ENCODE measurements around the gene ACSM3. TPM values are rescaled to one million over a fixed set of nuclear protein-coding genes. Genes with fewer than 3 reads are reported as not detected.

ACSM3 gene
- total RNA-seq, 2 donors from 2014 or later = 1.6 to 1.8 TPM

DNA sequence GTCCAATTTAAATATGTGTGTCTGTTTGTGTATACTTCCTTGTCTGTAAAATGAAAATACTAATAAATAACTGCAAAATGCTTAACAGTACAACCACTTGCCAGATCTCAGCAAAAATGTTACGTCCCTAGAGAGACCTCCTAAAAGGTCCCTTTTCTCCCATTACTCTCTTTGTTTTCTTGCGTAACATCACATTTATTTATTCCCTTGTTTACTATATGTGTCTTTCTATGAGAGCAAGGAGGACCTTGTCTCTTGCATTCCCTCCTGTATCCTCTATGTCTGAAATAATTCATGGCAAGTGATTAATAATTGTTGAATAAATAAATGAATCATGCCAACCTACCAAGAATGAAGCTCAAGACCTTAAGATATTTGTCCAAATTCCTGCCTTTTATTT lies 1.9 kb downstream of the ACSM3 start:
- Mint-ChIP-seq H3K36me3 (ENCODE audit: low read depth) (no peaks in the 10 kb centered on the region), H3K4me1 (peaks cover 6% of the 10 kb centered on the region), H3K27ac (no peak overlapping the region), H3K9me3 (peaks cover 18% of the 10 kb centered on the region), H3K27me3 (ENCODE audit: insufficient read depth) (peaks cover 4% of the 10 kb centered on the region), H3K4me3 (no peak overlapping the region)
- Histone ChIP-seq H3K27me3 (ENCODE audit: control insufficient read depth, insufficient read depth, low read length, poor library complexity, severe bottlenecking) (peaks cover 7% of the 10 kb centered on the region), H3K4me3 (ENCODE audit: low read length) (no peak overlapping the region), H3K9me3 (ENCODE audit: control insufficient read depth, low read length) (peaks cover 6% of the 10 kb centered on the region), H3K27ac (ENCODE audit: low read depth, low read length) (no peak overlapping the region), H3K9ac (ENCODE audit: extremely low read depth, low read length, poor library complexity, severe bottlenecking) (no peak overlapping the region), H3K4me1 (ENCODE audit: control insufficient read depth, insufficient read depth, low read length) (no peaks in the 10 kb centered on the region), H3K36me3 (ENCODE audit: control insufficient read depth, insufficient read depth, low read length) (no peaks in the 10 kb centered on the region)
- DNase-seq = no peak
- WGBS, 2 experiments (ENCODE audit: insufficient coverage in 1 of 2, insufficient read length in 1 of 2) = 60 to 96% methylated on average over 1 to 2 of the region's 2 CpGs
- TF ChIP-seq CTCF (conservative IDR thresholded peaks at IDR 0.05) = no peak

DNA sequence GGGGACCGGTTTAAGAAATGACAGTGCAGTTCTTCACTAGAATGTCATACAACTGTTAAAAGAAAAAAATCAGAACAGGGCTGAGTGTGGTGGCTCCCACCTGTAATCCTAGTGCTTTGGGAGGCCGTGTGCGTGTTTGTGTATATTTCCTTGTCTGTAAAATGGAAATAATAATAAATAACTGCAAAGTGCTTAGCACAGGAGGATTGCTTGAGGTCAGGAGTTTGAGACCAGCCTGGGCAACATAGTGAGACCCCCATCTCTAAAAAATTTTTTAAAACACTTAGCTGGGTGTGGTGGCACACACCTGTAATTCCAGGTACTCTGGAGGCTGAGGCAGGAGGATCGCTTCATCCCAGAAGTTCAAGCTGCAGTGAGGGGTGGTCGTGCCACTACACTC lies 2.5 kb downstream of the ACSM3 start:
- H3K9ac ChIP-seq (ENCODE audit: extremely low read depth, low read length, poor library complexity, severe bottlenecking) = no peak overlapping the region
- 83 to 87% methylated on average over 3 to 5 of the region's 5 CpGs for WGBS, 2 experiments (ENCODE audit: insufficient coverage in 1 of 2, insufficient read length in 1 of 2)
- no peaks in the 10 kb centered on the region for H3K36me3 ChIP-seq (ENCODE audit: control insufficient read depth, insufficient read depth, low read length)
- H3K4me3 ChIP-seq (ENCODE audit: low read length) = no peak overlapping the region
- Mint-ChIP-seq H3K36me3 (ENCODE audit: low read depth) (no peaks in the 10 kb centered on the region), H3K27me3 (ENCODE audit: insufficient read depth) (peaks cover 4% of the 10 kb centered on the region), H3K27ac (no peak overlapping the region), H3K9me3 (peaks cover 18% of the 10 kb centered on the region), H3K4me1 (peaks cover 6% of the 10 kb centered on the region), H3K4me3 (no peak overlapping the region)
- H3K27me3 ChIP-seq (ENCODE audit: control insufficient read depth, insufficient read depth, low read length, poor library complexity, severe bottlenecking) = peaks cover 7% of the 10 kb centered on the region
- no peak for DNase-seq
- H3K9me3 ChIP-seq (ENCODE audit: control insufficient read depth, low read length) = peaks cover 6% of the 10 kb centered on the region
- H3K4me1 ChIP-seq (ENCODE audit: control insufficient read depth, insufficient read depth, low read length) = no peaks in the 10 kb centered on the region
- no peak overlapping the region for H3K27ac ChIP-seq (ENCODE audit: low read depth, low read length)
- TF ChIP-seq CTCF (conservative IDR thresholded peaks at IDR 0.05) = no peak

GRCh38 chr16:20767577-20767976 lies 3.8 kb downstream of the ACSM3 start:
- Histone ChIP-seq H3K27me3 (ENCODE audit: control insufficient read depth, insufficient read depth, low read length, poor library complexity, severe bottlenecking) (peaks cover 7% of the 10 kb centered on the region), H3K9ac (ENCODE audit: extremely low read depth, low read length, poor library complexity, severe bottlenecking) (no peak overlapping the region), H3K27ac (ENCODE audit: low read depth, low read length) (no peak overlapping the region), H3K4me3 (ENCODE audit: low read length) (no peak overlapping the region), H3K9me3 (ENCODE audit: control insufficient read depth, low read length) (peaks cover 6% of the 10 kb centered on the region), H3K36me3 (ENCODE audit: control insufficient read depth, insufficient read depth, low read length) (no peaks in the 10 kb centered on the region), H3K4me1 (ENCODE audit: control insufficient read depth, insufficient read depth, low read length) (no peaks in the 10 kb centered on the region)
- H3K27me3 Mint-ChIP-seq (ENCODE audit: insufficient read depth) = peaks cover 2% of the 10 kb centered on the region
- H3K36me3 Mint-ChIP-seq (ENCODE audit: low read depth) = no peaks in the 10 kb centered on the region
- H3K9me3 Mint-ChIP-seq = peaks cover 6% of the 10 kb centered on the region
- no peak for TF ChIP-seq CTCF (conservative IDR thresholded peaks at IDR 0.05)
- no peak for DNase-seq
- H3K4me1 Mint-ChIP-seq = peaks cover 6% of the 10 kb centered on the region
- no peak overlapping the region for H3K4me3 Mint-ChIP-seq
- H3K27ac Mint-ChIP-seq = no peak overlapping the region

Measured in endodermal cell (in vitro differentiated cells).